Heart left ventricle (tissue), 16 donors: ENCODE data around the gene CNPY4. TPM values are rescaled to one million over a fixed set of nuclear protein-coding genes. Genes with fewer than 3 reads are reported as not detected.

Experiments used
- ATAC-seq, 4 donors: fragments of 200-7000 bp; cut with Tn5 transposase; one replicate each; pipeline ENCODE4 v1.9.1; 2020 to 2022; ENCODE audit warnings: moderate library complexity in 4 of 4, mild to moderate bottlenecking in 3 of 4, moderate number of reproducible peaks in 1 of 4
- DNase-seq, 5 donors: peaks; one replicate each; pipeline ENCODE4 v3.0.0-alpha.2; 2020
- H3K27ac ChIP-seq, 12 donors: fragments of 200-600 bp; sonication (generic) in 4 of 12; one replicate each; pipeline versions ENCODE4 v1.5.0 to v1.8.0; 2016 to 2022; ENCODE audit warnings: mild to moderate bottlenecking in 2 of 12
- H3K27me3 ChIP-seq, 9 donors: fragments of 200-600 bp; sonication (generic) in 2 of 9; one replicate each; pipeline versions ENCODE4 v1.5.1 to v1.8.0; 2016 to 2022; ENCODE audit warnings: mild to moderate bottlenecking in 3 of 9
- H3K36me3 ChIP-seq, 9 donors: fragments of 200-600 bp; sonication (generic) in 2 of 9; one replicate each; pipeline versions ENCODE4 v1.5.0 to v1.8.0; 2018 to 2022; ENCODE audit warnings: mild to moderate bottlenecking in 2 of 9
- H3K4me1 ChIP-seq, 12 donors: fragments of 200-600 bp; sonication (generic) in 4 of 12; one replicate each; pipeline versions ENCODE4 v1.5.0 to v1.8.0; 2016 to 2022; ENCODE audit warnings: mild to moderate bottlenecking in 3 of 12
- H3K4me3 ChIP-seq, 12 donors: fragments of 200-600 bp; sonication (generic) in 4 of 12; one replicate each; pipeline versions ENCODE4 v1.5.0 to v1.8.0; 2017 to 2022; ENCODE audit warnings: mild to moderate bottlenecking in 9 of 12, moderate library complexity in 4 of 12
- H3K9me3 ChIP-seq, 12 donors: fragments of 200-600 bp; sonication (generic) in 4 of 12; one replicate each; pipeline versions ENCODE4 v1.5.0 to v1.8.0; 2016 to 2022; ENCODE audit warnings: mild to moderate bottlenecking in 1 of 12
- CTCF ChIP-seq, 12 donors: fragments of 200-600 bp; sonication (generic) in 4 of 12; IDR thresholded peaks; one replicate each; pipeline versions ENCODE4 v1.5.0 to v1.8.0; 2018 to 2022; ENCODE audit warnings: antibody characterized with exemption in 12 of 12, mild to moderate bottlenecking in 5 of 12
- POLR2A ChIP-seq, 2 donors: fragments of 450-650 bp; IDR thresholded peaks; one replicate each; pipeline ENCODE4 v1.6.1; 2017; ENCODE audit warnings: antibody characterized with exemption in 2 of 2, mild to moderate bottlenecking in 2 of 2, moderate library complexity in 2 of 2
- WGBS, 4 donors: extraction: QIAGEN DNeasy Blood & Tissue Kit in 2 of 4; methylation state at CpG; one replicate each; pipeline versions ENCODE4 v1.1.5 to v1.1.7; 2013 to 2018; 5-methylcytosine and 5-hydroxymethylcytosine counted together
- intact Hi-C, 10 donors: fragments of 100-400 bp; cut with DNase I; formaldehyde crosslinking; loops; one replicate each; pipeline versions ENCODE4 v1.11.1 to v1.14.2; 2022
- polyA plus RNA-seq, 2 donors: library from polyadenylated mRNA; stranded (reverse); fragments of 200-250 nt; gene quantifications; one replicate each; pipeline ENCODE4 v1.2.3, GENCODE V29; 2013
- total RNA-seq, 9 donors: library from RNA; depleted of rRNA in 2 of 9; stranded (reverse); fragments of >200 nt in 2 of 9; fragmentation: NEBNext Ultra II Directional in 3 of 9; extraction: Animal tissue kit (Norgen Biotek cat#: 25700) in 3 of 9; gene quantifications; one replicate each; pipeline versions ENCODE4 v1.1.0 to v1.2.4, GENCODE V29; 2016 to 2023
- donor health status: ischemic (EF 13 %, LVEDD 7.1; RV severe dilation, severe dysfunction).
- donor health status: healthy with polysubstance abuse.
- donor health status: DM: no; HTN: yes; CAD: no.
- donor health status: DM: no; HTN: no; CAD: no.
- donor health status: ischemic (EF 25% LVEDD 6.9; RV normal size, moderate dysfunction).
- donor health status: ischemic (EF 25% LVEDD 5.7; RV mildly dilated, moderate dysfunction).
- donor health status: healthy.
- donor health status: DM: yes; HTN: yes; CAD: no.
- donor health status: ischemic (EF 35%, LVEDD 5.7; RV mildly dilated, moderate dysfunction).
- donor health status: nonischemic (EF 11% LVEDD 7.7; RV severe dilation, severe dysfunction).
- donor health status: DM: yes; HTN: yes; CAD: no.
- donor health status: PGD.
- donor health status: ischemic (EF 29% LVEDD 5.4; RV normal size, mild dysfunction).
- donor health status: nonischemic (EF 23%, LVEDD 6.1; RV moderate dilation, normal function).

CNPY4 gene
- total and polyA plus RNA-seq, 11 donors, result 5.9 to 10.8 (median 8.5) TPM

GRCh38 chr7:100079024-100079560, 40.3 kb upstream of the CNPY4 start:
- intact Hi-C loops, result no loop called here
- Histone ChIP-seq H3K27me3 (no peaks in the 10 kb centered on the region), H3K36me3 (peaks cover 0 to 59% (median 49%) of the 10 kb centered on the region in 9 donors), H3K4me1 (peaks cover 0 to 42% (median 28%) of the 10 kb centered on the region in 12 donors), H3K9me3 (no peaks in the 10 kb centered on the region), H3K27ac (no peak overlapping the region), H3K4me3 (no peak overlapping the region)
- ATAC-seq (no peak), DNase-seq (no peak)
- 67 to 72% (median 70%) methylated on average over 7 of the region's 7 CpGs for WGBS, 4 donors
- TF ChIP-seq CTCF (IDR thresholded peaks at IDR 0.05) (no peak), POLR2A (IDR thresholded peaks at IDR 0.05) (no peak)

DNA sequence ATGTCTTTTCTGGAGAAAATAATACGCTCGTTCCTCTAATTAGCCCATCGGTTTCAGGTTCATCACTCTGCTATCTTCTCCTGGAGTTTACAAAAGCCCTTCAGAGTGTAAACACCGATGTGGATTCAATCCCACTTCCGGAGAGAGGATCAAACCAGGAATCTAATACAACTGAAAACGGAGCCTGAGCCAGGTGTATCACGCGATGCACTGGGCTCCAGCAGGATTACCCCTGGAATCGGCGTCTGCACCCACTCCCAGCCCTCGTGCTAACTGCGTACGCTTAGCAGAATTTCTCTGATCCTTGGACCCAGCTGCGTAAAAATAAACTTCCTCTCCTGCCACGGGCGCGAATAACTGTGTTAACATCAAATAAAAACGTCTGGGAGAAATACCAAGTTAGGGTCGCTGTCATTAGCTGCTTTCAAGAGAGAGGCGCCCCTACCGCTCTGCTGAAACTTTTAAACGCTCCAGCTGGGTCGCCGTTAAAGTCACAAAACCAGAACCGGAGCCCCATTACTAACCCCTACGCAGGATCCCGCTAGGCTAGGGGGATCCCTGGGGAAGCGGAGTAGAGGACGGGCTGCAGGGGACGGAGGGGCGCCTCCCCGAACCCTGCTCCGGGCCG, 38.4 kb upstream of the CNPY4 start:
- Histone ChIP-seq H3K36me3 (peaks cover 0 to 40% (median 30%) of the 10 kb centered on the region in 9 donors), H3K4me1 (peaks cover 0 to 42% (median 28%) of the 10 kb centered on the region in 12 donors), H3K4me3 (peak overlapping the region; percentile 75 to 100 (median 88)), H3K27ac (peak overlapping the region; percentile 77 to 95 (median 86)), H3K27me3 (no peaks in the 10 kb centered on the region), H3K9me3 (no peaks in the 10 kb centered on the region)
- intact Hi-C loops, result loop anchor here in 7 of 10 donors (1.0 to 10.0 kb wide), 10 partner anchors 19 to 166 kb away; partner anchors contain the start of genes TRIM4 (in 5 of the 7), AZGP1 (in 1 of the 7) and ZSCAN21 (in 1 of the 7)
- WGBS, 4 donors, result 1% methylated on average over 20 to 34 of the region's 34 CpGs
- TF ChIP-seq POLR2A (IDR thresholded peaks at IDR 0.05), result no peak
- no peak for TF ChIP-seq CTCF (IDR thresholded peaks at IDR 0.05)
- DNase-seq (no peak), ATAC-seq (no peak)

DNA sequence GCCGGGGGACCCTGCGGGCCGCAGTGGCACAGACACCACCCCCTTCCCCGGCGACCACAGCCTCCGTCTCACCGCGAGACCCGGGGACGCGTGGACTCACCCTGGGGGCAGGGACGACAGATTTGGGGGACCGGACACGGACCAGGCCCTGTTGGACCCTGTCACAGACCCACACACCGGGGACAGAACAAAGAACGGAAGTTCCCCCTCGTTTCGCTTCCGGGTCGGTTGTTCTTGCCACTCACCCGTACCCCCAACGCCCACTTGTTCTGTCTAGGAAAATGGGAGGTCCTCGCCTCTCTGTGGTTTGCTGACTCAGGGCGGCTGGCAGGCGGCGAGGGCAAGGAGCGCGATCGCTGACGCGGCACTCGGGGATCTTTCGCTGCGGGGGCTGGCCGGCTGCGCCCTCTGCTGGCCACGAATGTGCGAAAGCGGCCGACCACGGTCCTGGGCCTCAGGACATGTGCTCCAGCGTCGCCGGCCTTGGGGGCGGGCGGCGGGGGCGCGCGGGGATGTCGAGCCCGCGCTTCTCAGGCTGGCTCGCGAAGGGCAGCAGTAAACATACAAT, 37.8 kb upstream of the CNPY4 start, which contains the start of gene ZNF3:
ZNF3 (minus strand) TSS at position 189 of the 568 bp plus-strand sequence. CDS start 4,366 bp downstream, outside the sequence.
- peak; percentile 95 to 98 (median 96) for ATAC-seq
- H3K27ac ChIP-seq, result peak within 1 kb of the TSS; percentile 77 to 95 (median 86)
- peak; percentile 91 to 99 (median 96) for TF ChIP-seq CTCF (IDR thresholded peaks at IDR 0.05)
- peak; percentile 5 to 64 for TF ChIP-seq POLR2A (IDR thresholded peaks at IDR 0.05)
- H3K4me3 ChIP-seq, result peak within 1 kb of the TSS; percentile 75 to 100 (median 88)
- intact Hi-C loops, result loop anchor here in 7 of 10 donors (1.0 to 10.0 kb wide), 11 partner anchors 19 to 167 kb away; partner anchors contain the start of genes TRIM4 (in 5 of the 7), AP4M1 (in 1 of the 7), AZGP1 (in 1 of the 7) and MCM7 (in 1 of the 7)
- H3K4me1 ChIP-seq, result peaks cover 0 to 48% (median 28%) of the 10 kb centered on the region in 12 donors
- no peaks in the 10 kb centered on the region for H3K9me3 ChIP-seq
- 0 to 1% (median 1%) methylated on average over 35 to 55 of the region's 55 CpGs for WGBS, 4 donors
- peak; percentile 98 to 99 (median 99) for DNase-seq
- H3K27me3 ChIP-seq, result no peaks in the 10 kb centered on the region
- H3K36me3 ChIP-seq, result peaks cover 0 to 34% (median 24%) of the 10 kb centered on the region in 9 donors
